DOHH2 (cell line): ENCODE measurements around the gene AP3B1.

Experiments
- H3F3A ChIP-seq: fragments of 200-600 bp; sonication (generic), shearing (Covaris generic); 2 replicates; pipeline ENCODE4 v1.6.0; 2016; ENCODE audit warnings: antibody characterized with exemption, mild to moderate bottlenecking; ENCODE audit not compliant: control insufficient read depth, insufficient read depth
- H3K27ac ChIP-seq: fragments of 200-600 bp; sonication (generic); 2 replicates; pipeline ENCODE4 v1.5.1; 2014; ENCODE audit warnings: low read depth, mild to moderate bottlenecking, low read length, moderate library complexity
- H3K27me3 ChIP-seq: fragments of 200-600 bp; sonication (generic); 2 replicates; pipeline ENCODE4 v1.6.1; 2014; ENCODE audit warnings: mild to moderate bottlenecking, low read length, mixed read lengths; ENCODE audit not compliant: control insufficient read depth
- H3K36me3 ChIP-seq: fragments of 200-600 bp; sonication (generic); 2 replicates; pipeline ENCODE4 v1.6.1; 2014; ENCODE audit warnings: mild to moderate bottlenecking, low read length, moderate library complexity, mixed read lengths; ENCODE audit not compliant: control insufficient read depth
- H3K4me1 ChIP-seq: fragments of 200-600 bp; sonication (generic); 2 replicates; pipeline ENCODE4 v1.6.1; 2014; ENCODE audit warnings: mild to moderate bottlenecking, low read length, mixed read lengths; ENCODE audit not compliant: control insufficient read depth
- H3K4me2 ChIP-seq: fragments of 200-600 bp; sonication (generic); 2 replicates; pipeline ENCODE4 v1.6.0; 2014; ENCODE audit warnings: mild to moderate bottlenecking, low read length, moderate library complexity
- H3K4me3 ChIP-seq: fragments of 200-600 bp; sonication (generic); 2 replicates; pipeline ENCODE4 v1.5.1; 2014; ENCODE audit warnings: mild to moderate bottlenecking, low read length, mixed read lengths
- H3K79me2 ChIP-seq: fragments of 200-600 bp; sonication (generic); 2 replicates; pipeline ENCODE4 v1.6.1; 2014; ENCODE audit warnings: mild to moderate bottlenecking, low read length, mixed read lengths; ENCODE audit not compliant: control insufficient read depth
- H3K9me2 ChIP-seq: fragments of 200-600 bp; sonication (generic); replicated peaks from 2 replicates; pipeline ENCODE4 v1.6.1; 2014; ENCODE audit warnings: mild to moderate bottlenecking, low read length, mixed read lengths; ENCODE audit not compliant: control insufficient read depth
- H3K9me3 ChIP-seq: fragments of 200-600 bp; sonication (generic); 2 replicates; pipeline ENCODE4 v1.6.1; 2014; ENCODE audit warnings: antibody characterized with exemption, low read length, mixed read lengths; ENCODE audit not compliant: control insufficient read depth, insufficient read depth
- H4K20me1 ChIP-seq: fragments of 200-600 bp; sonication (generic); 2 replicates; pipeline ENCODE4 v1.6.0; 2014; ENCODE audit warnings: low read depth, mild to moderate bottlenecking, antibody characterized with exemption, low read length, moderate library complexity; ENCODE audit not compliant: control insufficient read depth, insufficient read depth
- EZH2phosphoT487 ChIP-seq: fragments of 200-600 bp; sonication (generic); IDR thresholded peaks from 2 replicates; pipeline ENCODE4 v1.6.1; 2017; ENCODE audit warnings: borderline replicate concordance, mild to moderate bottlenecking, antibody characterized with exemption, low read length, moderate library complexity, mixed read lengths
- TF ChIP-seq, protein P1 (sequence below): fragments of 200-600 bp; sonication (generic); IDR thresholded peaks from one replicate; pipeline ENCODE4 v1.5.1; 2014; ENCODE audit warnings: antibody characterized with exemption, mild to moderate bottlenecking, low read depth, low read length; ENCODE audit not compliant: poor library complexity, severe bottlenecking

The AP3B1 gene

GRCh38 chr5:78007233-78007632 lies 287.3 kb downstream of the AP3B1 start:
- TF ChIP-seq, protein P1, sequence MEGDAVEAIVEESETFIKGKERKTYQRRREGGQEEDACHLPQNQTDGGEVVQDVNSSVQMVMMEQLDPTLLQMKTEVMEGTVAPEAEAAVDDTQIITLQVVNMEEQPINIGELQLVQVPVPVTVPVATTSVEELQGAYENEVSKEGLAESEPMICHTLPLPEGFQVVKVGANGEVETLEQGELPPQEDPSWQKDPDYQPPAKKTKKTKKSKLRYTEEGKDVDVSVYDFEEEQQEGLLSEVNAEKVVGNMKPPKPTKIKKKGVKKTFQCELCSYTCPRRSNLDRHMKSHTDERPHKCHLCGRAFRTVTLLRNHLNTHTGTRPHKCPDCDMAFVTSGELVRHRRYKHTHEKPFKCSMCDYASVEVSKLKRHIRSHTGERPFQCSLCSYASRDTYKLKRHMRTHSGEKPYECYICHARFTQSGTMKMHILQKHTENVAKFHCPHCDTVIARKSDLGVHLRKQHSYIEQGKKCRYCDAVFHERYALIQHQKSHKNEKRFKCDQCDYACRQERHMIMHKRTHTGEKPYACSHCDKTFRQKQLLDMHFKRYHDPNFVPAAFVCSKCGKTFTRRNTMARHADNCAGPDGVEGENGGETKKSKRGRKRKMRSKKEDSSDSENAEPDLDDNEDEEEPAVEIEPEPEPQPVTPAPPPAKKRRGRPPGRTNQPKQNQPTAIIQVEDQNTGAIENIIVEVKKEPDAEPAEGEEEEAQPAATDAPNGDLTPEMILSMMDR = no peak
- no peak for TF ChIP-seq EZH2phosphoT487

GRCh38 chr5:78006449-78006848 lies 288.0 kb downstream of the AP3B1 start:
- Histone ChIP-seq H4K20me1 (no peaks in the 10 kb centered on the region), H3F3A (no peaks in the 10 kb centered on the region), H3K9me3 (no peaks in the 10 kb centered on the region), H3K36me3 (peaks cover 5% of the 10 kb centered on the region; the same call in 1 of the 2 replicates), H3K27ac (no peak overlapping the region), H3K4me2 (no peak overlapping the region), H3K79me2 (no peaks in the 10 kb centered on the region), H3K9me2 (no peaks in the 10 kb centered on the region), H3K27me3 (no peaks in the 10 kb centered on the region), H3K4me3 (no peak overlapping the region), H3K4me1 (peaks cover 14% of the 10 kb centered on the region)
- TF ChIP-seq, protein P1 = no peak
- no peak for TF ChIP-seq EZH2phosphoT487

More at GRCh38 chr5:78007233-78007632, 287.3 kb downstream of the AP3B1 start:
- Histone ChIP-seq H3K9me2 (no peaks in the 10 kb centered on the region), H3K9me3 (no peaks in the 10 kb centered on the region), H3K27ac (no peak overlapping the region), H3K4me2 (no peak overlapping the region), H4K20me1 (no peaks in the 10 kb centered on the region), H3K36me3 (peaks cover 5% of the 10 kb centered on the region; the same call in 1 of the 2 replicates), H3K4me1 (peaks cover 14% of the 10 kb centered on the region), H3K79me2 (no peaks in the 10 kb centered on the region), H3F3A (no peaks in the 10 kb centered on the region), H3K27me3 (no peaks in the 10 kb centered on the region), H3K4me3 (no peak overlapping the region)

DNA sequence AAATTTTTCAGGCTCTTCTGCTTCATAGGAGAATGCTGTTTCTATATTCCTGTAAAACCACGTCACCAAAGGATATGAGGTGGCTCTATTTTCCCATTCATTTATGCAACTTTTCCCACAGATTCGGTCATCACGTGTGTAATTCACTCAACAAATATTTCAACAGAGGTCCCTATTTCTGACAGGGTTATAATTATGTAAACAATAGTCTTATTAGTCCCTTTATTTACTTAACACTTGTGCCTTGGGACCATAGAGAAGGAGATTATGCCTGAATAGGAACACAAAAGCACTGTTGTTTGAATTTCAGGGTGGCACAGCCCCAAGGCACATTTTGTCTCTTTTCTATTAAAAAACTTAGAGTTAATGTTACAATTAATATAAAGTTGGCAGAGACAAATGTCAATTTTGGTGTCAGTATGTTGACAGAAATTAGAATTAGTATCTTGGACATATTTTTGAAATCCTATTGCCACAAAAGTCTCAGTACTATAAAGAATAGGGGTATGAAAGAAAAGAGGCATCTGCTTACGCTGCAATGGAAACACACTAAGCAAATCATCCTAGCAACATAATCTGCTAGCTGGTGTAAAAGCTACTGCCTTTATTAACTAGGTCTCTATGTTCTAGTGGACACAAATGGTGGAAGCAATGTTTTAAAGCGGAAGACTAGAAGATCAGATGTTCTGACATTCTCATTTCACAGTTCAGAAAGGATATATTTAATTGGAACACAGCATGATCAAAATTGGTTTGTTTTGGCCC lies 289.3 kb downstream of the AP3B1 start:
- no peaks in the 10 kb centered on the region for H4K20me1 ChIP-seq
- H3K4me3 ChIP-seq = no peak overlapping the region
- no peaks in the 10 kb centered on the region for H3K9me3 ChIP-seq
- peaks cover 5% of the 10 kb centered on the region; the same call in 1 of the 2 replicates for H3K36me3 ChIP-seq
- H3K27ac ChIP-seq = no peak overlapping the region
- H3K4me2 ChIP-seq = no peak overlapping the region
- no peaks in the 10 kb centered on the region for H3K79me2 ChIP-seq
- no peaks in the 10 kb centered on the region for H3F3A ChIP-seq
- H3K27me3 ChIP-seq = no peaks in the 10 kb centered on the region
- no peaks in the 10 kb centered on the region for H3K9me2 ChIP-seq
- H3K4me1 ChIP-seq = peaks cover 14% of the 10 kb centered on the region
- TF ChIP-seq, protein P1 = no peak
- TF ChIP-seq EZH2phosphoT487 = no peak
